HG02623 (cell line): ENCODE results near the gene CACNA2D3.
"Not testable (repeated sequence)": the region's sequence is repeated elsewhere in the genome, so short reads cannot be mapped to it uniquely, and the experiment has no call there.

ENCODE experiments used
- ATAC-seq: cut with Tn5 transposase; IDR thresholded peaks from one replicate; pipeline ENCODE4 v1.9.1; 2021; ENCODE audit warnings: moderate library complexity; ENCODE audit not compliant: unreplicated experiment

Gene CACNA2D3

GRCh38 chr3:54969652-54970051 lies 847.3 kb downstream of the CACNA2D3 start:
- no peak for ATAC-seq

DNA sequence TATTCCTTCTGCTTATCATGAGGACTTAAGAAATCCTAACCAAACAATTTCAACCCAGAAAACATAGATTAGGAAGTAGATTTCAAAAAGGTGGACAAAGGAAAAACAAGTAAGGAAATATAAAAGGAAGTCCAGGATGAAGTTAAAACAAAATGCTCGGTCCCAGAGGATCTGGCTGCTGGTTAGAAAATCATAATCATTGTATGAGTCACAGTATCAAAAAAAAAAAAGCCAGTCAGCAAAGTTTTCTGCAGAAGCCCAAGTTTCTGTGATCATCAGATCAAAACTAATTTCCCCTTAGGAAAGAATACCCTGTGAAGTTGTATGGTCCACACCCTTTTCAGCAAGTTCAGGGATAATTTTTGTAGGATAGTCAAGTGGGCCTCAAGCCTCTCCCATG lies 848.5 kb downstream of the CACNA2D3 start:
- ATAC-seq: no peak

GRCh38 chr3:54977439-54977838 lies 855.1 kb downstream of the CACNA2D3 start:
- ATAC-seq: no peak

GRCh38 chr3:54977946-54978345 lies 855.6 kb downstream of the CACNA2D3 start:
- ATAC-seq: not testable (repeated sequence)

DNA sequence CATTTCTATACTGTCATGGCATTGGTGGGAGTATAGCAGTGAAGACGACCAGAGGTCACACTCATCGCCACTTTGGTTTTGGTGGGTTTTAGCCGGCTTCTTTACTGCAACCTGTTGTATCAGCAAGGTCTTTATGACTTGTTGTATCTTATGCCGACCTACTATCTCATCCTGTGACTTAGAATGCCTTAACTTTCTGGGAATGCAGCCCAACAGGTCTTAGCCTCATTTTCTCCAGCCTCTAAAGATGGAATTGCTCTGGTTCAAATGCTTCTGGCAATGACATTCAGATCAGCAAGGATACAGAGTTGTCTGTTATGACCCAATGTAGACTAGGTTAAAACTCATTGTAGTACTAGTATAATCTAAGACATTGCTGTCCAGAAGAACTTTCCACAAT lies 860.5 kb downstream of the CACNA2D3 start:
- ATAC-seq: no peak

DNA sequence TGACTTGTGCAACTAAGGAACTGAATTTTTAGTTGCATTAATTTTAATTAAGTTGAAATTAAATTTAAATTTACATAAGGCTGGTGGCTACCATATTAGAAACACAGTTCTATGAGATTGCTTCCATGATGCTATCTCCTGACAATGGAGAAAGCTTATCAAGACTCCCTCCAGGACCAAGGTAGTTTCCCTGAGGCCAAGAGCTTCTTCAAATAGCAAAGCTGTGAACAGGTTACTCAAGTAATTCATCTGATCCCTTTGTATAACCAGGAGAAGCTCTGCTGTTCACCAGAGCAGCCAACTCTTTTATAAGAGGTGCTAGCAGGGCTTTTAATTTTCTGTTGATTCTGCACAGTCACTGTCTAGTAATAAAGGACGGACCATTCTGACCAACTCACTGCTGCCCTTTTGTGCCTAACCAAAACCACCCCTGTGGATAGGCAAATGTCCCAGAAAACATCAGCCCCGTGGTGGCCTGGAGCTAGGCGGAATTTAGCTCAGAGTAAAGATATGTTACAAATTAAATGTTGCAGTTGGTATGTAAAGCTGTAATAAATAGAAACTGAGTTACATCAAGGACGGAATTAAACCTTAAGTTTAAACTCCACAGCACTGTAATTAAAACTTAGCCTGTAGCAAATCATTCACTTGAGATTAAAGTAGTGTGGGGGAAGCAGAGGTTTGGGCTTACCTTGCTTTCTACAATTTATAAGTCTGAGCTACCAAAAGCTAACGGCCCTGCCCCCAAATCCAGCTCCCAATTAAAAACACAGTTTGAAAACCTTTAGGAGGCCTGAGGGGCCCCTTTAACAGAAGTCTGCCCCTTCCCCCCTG lies 861.1 kb downstream of the CACNA2D3 start:
- ATAC-seq: no peak

DNA sequence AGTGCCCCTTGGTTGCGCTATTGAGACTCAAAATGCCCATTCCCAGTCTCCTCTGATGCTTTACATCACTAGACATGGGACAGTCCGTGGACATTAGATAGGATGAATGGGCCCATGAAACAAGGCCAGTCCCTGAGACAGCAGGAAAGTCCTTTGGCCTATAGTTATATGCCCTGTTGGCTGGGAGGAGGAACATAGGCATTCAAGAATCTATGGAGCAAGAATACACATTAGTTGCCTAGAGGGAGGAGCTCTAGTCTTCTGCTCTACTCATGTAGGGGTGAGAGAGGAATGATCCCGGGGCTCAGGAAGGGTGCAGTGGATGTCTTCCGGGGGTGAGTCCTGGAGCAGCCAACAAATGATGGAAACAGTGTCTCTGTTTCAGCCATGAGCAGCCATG lies 863.5 kb downstream of the CACNA2D3 start:
- ATAC-seq: no peak

GRCh38 chr3:54986294-54986693 lies 863.9 kb downstream of the CACNA2D3 start:
- no peak for ATAC-seq

GRCh38 chr3:54987719-54988118 lies 865.4 kb downstream of the CACNA2D3 start:
- no peak for ATAC-seq

- ATAC-seq: no peak
Observed at GRCh38 chr3:54988302-54988837, 866.0 kb downstream of the CACNA2D3 start.

DNA sequence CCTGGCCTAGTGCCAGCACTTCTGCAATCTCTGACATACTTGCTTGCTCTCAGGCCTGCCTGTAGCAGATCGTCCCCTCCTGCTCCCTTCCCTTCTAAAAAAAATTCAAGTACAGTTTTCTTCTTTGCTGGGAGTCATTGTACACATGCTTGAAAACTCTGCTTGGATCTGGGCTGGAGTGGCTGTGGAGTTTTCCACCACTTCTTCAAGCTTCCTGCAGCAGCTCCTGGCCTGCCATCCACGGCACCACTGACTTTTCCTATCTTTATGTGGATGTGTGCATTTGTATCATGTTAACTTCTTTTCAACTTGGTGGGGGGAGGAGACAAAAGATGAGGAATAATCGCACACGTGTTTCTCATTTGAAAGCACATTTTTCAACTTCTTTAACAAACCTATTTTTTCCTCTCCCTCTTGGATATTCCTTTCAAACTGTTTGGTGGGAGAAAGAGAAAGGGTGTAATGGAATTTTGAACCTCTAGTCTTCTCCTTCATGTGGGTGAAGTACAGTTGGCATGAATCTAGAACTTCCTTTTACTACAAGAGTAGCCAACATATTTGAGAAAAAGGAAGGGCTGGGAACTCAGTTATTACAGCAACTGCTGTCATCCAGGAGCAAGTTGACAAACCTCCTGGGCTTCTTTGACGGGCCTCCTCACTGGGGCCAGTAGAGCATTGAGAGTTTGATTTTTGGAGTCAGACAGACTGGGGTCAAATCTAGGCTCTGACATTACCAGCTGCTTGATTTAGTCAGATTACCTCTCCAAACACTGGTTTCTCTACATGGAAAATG lies 866.7 kb downstream of the CACNA2D3 start:
- ATAC-seq: no peak

DNA sequence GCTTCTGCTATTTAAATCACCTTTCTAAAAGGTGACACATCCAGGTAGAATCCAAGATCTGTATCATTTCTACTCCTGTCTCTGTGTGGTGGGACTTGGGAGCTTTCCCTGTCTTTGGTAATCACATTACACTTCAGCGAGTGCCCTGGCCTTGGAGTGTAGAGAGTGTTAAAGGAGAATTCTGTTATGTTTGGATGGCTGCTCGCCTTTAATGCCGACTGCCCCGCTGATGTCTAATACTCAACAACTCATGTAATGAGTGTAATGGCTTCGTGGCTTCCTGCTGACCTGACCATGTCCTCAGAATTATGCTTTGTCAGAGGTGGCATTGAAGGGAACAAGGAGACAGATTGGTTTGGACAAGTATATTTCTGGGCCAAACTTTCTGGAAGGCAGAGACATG lies 871.8 kb downstream of the CACNA2D3 start:
- no peak for ATAC-seq

GRCh38 chr3:54999159-54999558 lies 876.8 kb downstream of the CACNA2D3 start:
- ATAC-seq: no peak

DNA sequence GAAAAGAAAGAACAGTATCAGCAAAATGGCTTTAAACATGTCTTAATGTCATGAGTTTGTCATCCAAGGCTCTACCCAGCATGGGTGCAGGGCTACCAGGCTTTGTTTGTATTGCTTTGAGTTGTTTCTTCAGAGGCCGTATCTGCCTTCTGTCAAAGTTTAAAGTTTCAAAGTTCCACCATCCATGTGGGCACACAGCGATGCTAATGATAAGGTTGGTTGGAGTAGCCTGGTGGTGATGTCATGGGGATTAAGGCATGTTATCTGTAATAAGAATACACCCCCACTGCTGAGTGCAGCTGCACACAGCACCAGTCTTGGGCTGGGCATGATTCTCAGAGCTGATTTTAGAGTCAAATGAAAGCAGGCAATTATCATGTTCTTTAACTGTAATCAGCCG lies 877.5 kb downstream of the CACNA2D3 start:
- no peak for ATAC-seq

DNA sequence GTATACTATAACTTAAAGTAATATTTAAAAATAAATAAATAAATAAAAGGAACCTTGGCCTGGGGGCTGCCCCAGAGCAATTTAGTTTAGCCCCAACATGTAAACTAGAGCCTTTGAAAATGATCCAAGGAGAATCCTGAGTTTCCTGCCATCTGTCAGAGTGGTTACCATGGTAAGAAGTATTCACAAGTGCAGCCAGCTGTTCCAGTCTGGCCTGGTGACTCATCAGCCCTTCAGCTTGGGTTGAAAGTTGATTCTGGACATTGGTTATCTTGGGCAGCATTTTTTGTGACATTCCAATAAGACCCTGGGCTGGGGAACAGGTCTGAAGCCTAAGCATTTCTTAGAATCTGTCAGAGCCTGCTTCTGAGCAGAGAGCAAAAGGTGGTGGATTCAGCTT lies 878.2 kb downstream of the CACNA2D3 start:
- no peak for ATAC-seq

DNA sequence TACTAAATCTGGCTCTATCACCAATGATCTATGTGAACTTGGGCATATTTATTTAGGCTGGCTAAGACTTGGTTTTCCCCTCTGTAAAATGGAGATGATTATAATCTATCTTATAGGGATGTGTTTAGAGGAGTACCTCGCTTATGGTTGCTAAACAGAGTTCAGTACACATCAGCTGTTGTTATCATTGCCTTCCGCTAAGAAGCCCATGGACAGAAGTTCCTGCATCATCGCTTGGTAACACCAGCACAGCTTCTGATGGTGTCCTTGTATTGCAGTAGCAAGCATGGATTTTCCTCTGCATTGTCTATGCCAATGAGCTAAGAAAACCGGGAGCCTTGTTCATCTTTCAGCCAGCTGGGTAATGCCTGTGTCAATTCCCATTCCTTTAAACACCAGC lies 878.6 kb downstream of the CACNA2D3 start:
- no peak for ATAC-seq

GRCh38 chr3:55002416-55002930 lies 880.1 kb downstream of the CACNA2D3 start:
- ATAC-seq: no peak

GRCh38 chr3:55006244-55006676 lies 883.9 kb downstream of the CACNA2D3 start:
- ATAC-seq: no peak

- no peak for ATAC-seq
Observed at GRCh38 chr3:55007971-55008370, 885.6 kb downstream of the CACNA2D3 start.

GRCh38 chr3:55009372-55009771 lies 887.0 kb downstream of the CACNA2D3 start:
- no peak for ATAC-seq

DNA sequence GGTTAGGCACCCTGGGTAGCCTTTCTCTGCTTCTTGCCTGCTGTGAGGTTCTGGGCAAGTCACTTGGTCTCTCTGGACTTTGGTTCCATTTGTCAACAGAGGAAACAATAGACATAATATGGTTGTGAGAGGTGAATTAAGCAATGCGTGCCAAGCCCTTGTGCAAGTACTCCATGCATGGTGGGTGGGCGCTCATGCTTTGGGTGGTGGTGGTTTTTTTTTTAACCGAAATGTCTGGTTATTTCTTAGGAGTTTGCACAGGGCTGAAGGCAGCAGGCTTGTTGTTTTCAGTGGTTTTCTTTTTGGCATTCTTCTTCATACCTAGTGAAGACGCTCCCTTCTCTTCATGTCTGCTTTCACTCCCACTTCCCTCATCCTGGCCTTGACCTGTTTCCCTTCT lies 889.7 kb downstream of the CACNA2D3 start:
- ATAC-seq: no peak
